Stimulated activated CD8-positive, alpha-beta memory T cell treated with anti-CD3 and anti-CD28 coated beads, Interleukin-15, amount 100 ng/mL, for 4 hours (primary cell): ENCODE measurements around the gene CNGA3.
A peak's percentile ranks its signal among the peaks of the same experiment; 100 is the strongest.

Experiments used
- DNase-seq, 2 donors: peaks; one replicate each; pipeline ENCODE4 v3.0.0-alpha.2; 2020; ENCODE audit warnings: low read depth in 2 of 2

The CNGA3 gene

DNA sequence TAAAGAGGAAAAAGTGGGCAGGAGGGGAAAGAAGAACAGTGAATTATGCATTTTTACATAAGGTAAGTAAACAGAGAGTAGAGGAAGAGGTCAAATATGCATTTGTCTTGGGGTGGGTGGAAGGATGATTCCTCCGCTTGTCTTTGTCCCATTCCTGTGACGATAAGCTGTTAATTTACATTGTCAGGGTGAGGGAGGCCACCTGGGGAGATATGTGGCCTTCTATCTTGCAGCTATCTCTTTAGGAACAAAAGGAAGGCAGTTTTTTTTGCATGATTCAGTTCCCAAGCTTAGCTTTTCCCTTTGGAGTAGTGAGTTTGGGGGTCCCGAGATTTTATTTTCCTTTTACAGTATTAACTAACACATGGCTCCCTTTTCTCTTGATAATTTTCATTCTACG, 96.2 kb downstream of the CNGA3 start:
- no peak for DNase-seq

DNA sequence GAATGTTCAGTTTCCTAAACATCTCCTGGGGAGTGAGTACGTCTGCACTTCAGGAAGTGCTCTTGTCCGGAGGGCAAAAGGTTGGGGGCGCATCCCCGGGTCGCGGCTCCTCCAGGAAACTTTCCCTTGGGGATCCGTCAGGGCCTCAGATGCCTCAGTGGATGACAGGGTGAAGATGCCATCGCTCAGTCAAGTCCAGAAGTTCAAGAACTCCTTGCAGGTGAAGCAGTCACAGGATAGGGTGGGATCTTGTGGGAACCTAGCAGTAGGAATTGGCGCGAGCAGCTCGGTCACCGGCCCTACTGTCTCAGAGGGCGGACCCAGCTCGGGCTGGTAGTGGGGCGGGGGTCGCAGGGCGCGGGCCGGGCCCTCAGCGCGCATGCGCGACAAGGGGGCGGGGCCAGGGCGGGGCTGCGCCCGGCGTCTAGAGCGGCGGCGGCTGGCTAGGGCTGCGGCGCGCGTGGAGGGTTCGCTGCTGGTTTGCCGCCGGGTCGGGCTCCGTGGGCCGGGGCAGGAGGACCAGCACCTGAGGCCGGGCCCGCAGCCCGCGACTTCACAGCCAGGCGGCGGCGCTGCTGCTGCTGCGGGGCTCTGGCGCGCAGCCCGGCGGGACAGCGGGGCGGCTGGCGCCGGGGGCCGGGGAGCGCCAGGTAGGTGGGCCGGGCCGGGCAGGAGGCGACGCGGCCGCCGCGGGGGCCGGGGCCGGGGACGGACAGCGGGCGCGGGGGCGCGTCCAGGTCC, 98.3 kb downstream of the CNGA3 start, which contains the start of gene INPP4A:
INPP4A (plus strand) TSS at position 423 of the 741 bp plus-strand sequence. CDS start 75,191 bp downstream, outside the sequence.
- DNase-seq, result peak; percentile 40 to 65

GRCh38 chr2:98445177-98445682, 99.0 kb downstream of the CNGA3 start:
- no peak for DNase-seq

- DNase-seq, result no peak
Observed at GRCh38 chr2:98445683-98446581, 99.7 kb downstream of the CNGA3 start.

- no peak for DNase-seq
Observed at GRCh38 chr2:98446850-98447249, 100.6 kb downstream of the CNGA3 start.
